RWPE2 (cell line): ENCODE measurements around the gene CRYAA.

Source experiments
- ATAC-seq: fragments of 200-7000 bp; cut with Tn5 transposase; 3 replicates; pipeline ENCODE4 v1.9.1; 2021; ENCODE audit warnings: low read depth
- DNase-seq: peaks from one replicate; pipeline ENCODE4 v3.0.0-alpha.2; 2020; ENCODE audit warnings: low spot score
- H3K27ac ChIP-seq: fragments of 450-650 bp; 2 replicates; pipeline ENCODE4 v1.5.1; 2017; ENCODE audit warnings: mild to moderate bottlenecking; ENCODE audit not compliant: poor library complexity, severe bottlenecking
- H3K27me3 ChIP-seq: fragments of 250-450 bp; sonication (Bioruptor Pico); 2 replicates; pipeline ENCODE4 v1.5.1; 2021; ENCODE audit warnings: mild to moderate bottlenecking, moderate library complexity; ENCODE audit not compliant: insufficient read depth, poor library complexity, severe bottlenecking
- H3K36me3 ChIP-seq: fragments of 250-450 bp; sonication (Bioruptor Pico); 2 replicates; pipeline ENCODE4 v1.5.1; 2020; ENCODE audit warnings: low read depth, mild to moderate bottlenecking, moderate library complexity
- H3K4me1 ChIP-seq: fragments of 250-450 bp; sonication (Bioruptor Pico); 2 replicates; pipeline ENCODE4 v1.5.1; 2021; ENCODE audit warnings: mild to moderate bottlenecking, moderate library complexity; ENCODE audit not compliant: insufficient read depth, poor library complexity, severe bottlenecking
- H3K4me3 ChIP-seq: fragments of 250-450 bp; sonication (Bioruptor Pico); 2 replicates; pipeline ENCODE4 v1.5.1; 2021; ENCODE audit warnings: mild to moderate bottlenecking, moderate library complexity; ENCODE audit not compliant: severe bottlenecking
- H3K9me3 ChIP-seq: fragments of 250-450 bp; sonication (Bioruptor Pico); 2 replicates; pipeline ENCODE4 v1.5.1; 2021; ENCODE audit warnings: mild to moderate bottlenecking, moderate library complexity; ENCODE audit not compliant: severe bottlenecking
- TF ChIP-seq, protein P1 (sequence below): fragments of 450-650 bp; IDR thresholded peaks from one replicate; pipeline ENCODE4 v1.5.1; 2017; ENCODE audit warnings: mild to moderate bottlenecking, moderate library complexity; ENCODE audit not compliant: poor library complexity, severe bottlenecking

Gene CRYAA

DNA sequence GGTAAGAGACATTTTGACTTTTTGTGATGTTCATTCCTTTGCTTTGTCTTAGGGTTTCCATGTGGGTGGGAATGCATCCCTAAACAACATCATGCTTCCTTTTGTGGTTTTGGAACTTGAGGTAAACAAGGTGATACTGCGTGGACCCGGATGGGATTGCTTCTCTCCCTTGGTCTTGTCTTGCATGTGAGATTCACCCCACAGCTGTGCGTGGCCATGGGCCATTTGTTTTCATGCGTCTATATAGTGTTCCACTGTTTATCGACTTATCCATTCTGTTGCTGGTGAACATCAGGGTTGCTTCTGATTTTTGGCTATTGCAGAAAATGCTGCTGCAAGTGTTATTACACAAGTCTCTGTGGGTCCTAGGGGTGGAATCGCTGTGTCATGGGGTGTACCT is 21.1 kb downstream of the CRYAA start:
- DNase-seq (peak; percentile 7), ATAC-seq (no peak)
- Histone ChIP-seq H3K36me3 (no peaks in the 10 kb centered on the region), H3K4me3 (no peak overlapping the region), H3K4me1 (peaks cover 20% of the 10 kb centered on the region), H3K27ac (no peak overlapping the region), H3K9me3 (no peaks in the 10 kb centered on the region), H3K27me3 (no peaks in the 10 kb centered on the region)
- TF ChIP-seq, protein P1, sequence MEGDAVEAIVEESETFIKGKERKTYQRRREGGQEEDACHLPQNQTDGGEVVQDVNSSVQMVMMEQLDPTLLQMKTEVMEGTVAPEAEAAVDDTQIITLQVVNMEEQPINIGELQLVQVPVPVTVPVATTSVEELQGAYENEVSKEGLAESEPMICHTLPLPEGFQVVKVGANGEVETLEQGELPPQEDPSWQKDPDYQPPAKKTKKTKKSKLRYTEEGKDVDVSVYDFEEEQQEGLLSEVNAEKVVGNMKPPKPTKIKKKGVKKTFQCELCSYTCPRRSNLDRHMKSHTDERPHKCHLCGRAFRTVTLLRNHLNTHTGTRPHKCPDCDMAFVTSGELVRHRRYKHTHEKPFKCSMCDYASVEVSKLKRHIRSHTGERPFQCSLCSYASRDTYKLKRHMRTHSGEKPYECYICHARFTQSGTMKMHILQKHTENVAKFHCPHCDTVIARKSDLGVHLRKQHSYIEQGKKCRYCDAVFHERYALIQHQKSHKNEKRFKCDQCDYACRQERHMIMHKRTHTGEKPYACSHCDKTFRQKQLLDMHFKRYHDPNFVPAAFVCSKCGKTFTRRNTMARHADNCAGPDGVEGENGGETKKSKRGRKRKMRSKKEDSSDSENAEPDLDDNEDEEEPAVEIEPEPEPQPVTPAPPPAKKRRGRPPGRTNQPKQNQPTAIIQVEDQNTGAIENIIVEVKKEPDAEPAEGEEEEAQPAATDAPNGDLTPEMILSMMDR, result no peak

- H3K36me3 ChIP-seq, result no peaks in the 10 kb centered on the region
- DNase-seq (peak; percentile 15), ATAC-seq (no peak)
- H3K27me3 ChIP-seq, result no peaks in the 10 kb centered on the region
- no peaks in the 10 kb centered on the region for H3K9me3 ChIP-seq
- H3K4me3 ChIP-seq, result no peak overlapping the region
- peaks cover 26% of the 10 kb centered on the region for H3K4me1 ChIP-seq
- TF ChIP-seq, protein P1, result no peak
- no peak overlapping the region for H3K27ac ChIP-seq
These were observed 21.7 kb downstream of the CRYAA start for GRCh38 chr21:43190544-43190943.

GRCh38 chr21:43190951-43191350 is 22.1 kb downstream of the CRYAA start:
- no peaks in the 10 kb centered on the region for H3K27me3 ChIP-seq
- no peak overlapping the region for H3K4me3 ChIP-seq
- DNase-seq (peak; percentile 36), ATAC-seq (no peak)
- H3K27ac ChIP-seq, result no peak overlapping the region
- TF ChIP-seq, protein P1, result no peak
- no peaks in the 10 kb centered on the region for H3K9me3 ChIP-seq
- peaks cover 30% of the 10 kb centered on the region for H3K4me1 ChIP-seq
- H3K36me3 ChIP-seq, result no peaks in the 10 kb centered on the region

- Histone ChIP-seq H3K27ac (no peak overlapping the region), H3K36me3 (no peaks in the 10 kb centered on the region), H3K27me3 (no peaks in the 10 kb centered on the region), H3K4me1 (peaks cover 36% of the 10 kb centered on the region), H3K4me3 (no peak overlapping the region), H3K9me3 (no peaks in the 10 kb centered on the region)
- TF ChIP-seq, protein P1, result no peak
- DNase-seq (peak; percentile 31), ATAC-seq (no peak)
These were observed 22.7 kb downstream of the CRYAA start for GRCh38 chr21:43191521-43191920.

DNA sequence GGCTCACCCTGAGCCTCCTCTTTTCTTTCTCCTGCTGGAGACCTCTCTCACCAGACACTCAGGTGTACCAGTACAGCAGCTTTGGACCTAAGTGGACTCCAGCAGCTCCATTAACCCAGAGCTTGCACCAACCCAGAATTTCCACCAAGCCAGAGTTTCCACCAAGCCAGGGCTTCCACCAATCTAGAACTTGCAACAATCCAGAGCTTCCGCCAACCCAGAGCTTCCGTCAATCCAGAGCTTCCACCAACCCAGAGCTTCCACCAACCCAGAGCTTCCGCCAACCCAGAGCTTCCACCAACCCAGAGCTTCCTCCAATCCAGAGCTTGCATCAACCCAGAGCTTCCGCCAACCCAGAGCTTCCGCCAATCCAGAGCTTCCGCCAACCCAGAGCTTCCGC is 23.2 kb downstream of the CRYAA start:
- no peak for ATAC-seq
- Histone ChIP-seq H3K4me3 (no peak overlapping the region), H3K4me1 (peaks cover 40% of the 10 kb centered on the region), H3K27ac (no peak overlapping the region), H3K27me3 (no peaks in the 10 kb centered on the region), H3K9me3 (no peaks in the 10 kb centered on the region), H3K36me3 (no peaks in the 10 kb centered on the region)
- TF ChIP-seq, protein P1, result no peak
- peak; percentile 11 for DNase-seq
